ENCODE results near the gene SPATA24.

DNA sequence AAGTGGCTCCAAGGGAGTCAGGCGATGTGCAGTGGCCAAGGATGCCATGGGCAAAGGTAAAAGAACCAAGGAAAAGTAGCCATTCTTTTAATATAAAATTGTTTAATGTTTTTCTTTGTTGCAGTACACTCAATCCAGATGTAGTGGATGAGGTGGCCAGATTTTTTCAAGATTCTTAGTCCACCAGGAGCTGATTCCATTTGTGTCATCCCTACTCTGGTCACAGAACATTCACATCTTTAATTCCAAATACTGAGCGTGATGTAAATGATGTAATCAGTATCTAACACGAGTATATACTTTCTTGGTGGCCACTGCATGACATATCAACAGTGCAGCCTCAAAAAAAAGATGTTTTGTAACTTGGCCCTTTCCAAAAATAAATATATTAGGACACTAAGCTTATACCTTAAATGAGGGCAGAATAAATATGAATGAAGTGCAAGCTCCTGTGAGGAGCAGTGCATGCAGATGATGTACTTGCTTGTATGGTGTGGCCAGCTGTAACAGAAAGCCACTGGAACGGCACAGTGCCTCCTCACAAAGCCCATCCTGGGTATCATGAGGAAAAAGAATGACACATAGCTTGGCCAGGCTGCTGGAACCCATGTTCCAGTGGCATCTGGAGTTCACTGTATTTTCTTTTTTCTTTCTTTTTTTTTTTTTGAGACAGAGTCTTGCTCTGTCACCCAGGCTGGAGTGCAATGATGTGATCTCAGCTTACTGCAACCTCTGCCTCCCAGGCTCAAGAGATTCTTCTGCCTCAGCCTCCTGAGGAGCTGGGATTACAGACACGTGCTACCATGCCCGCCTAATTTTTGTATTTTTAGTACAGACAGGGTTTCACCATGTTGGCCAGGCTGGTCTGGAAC, 6.5 kb upstream of the SPATA24 start:
- no peak for TF ChIP-seq CTCF (IDR thresholded peaks at IDR 0.05)
- TF ChIP-seq CHD2 (IDR thresholded peaks at IDR 0.05; ENCODE audit: low read length, partially characterized antibody) = no peak
- TF ChIP-seq HMGXB4 (CRISPR knock-in tag; IDR thresholded peaks at IDR 0.05; ENCODE audit: borderline replicate concordance) = no peak
- no peak for TF ChIP-seq NPAS2 (CRISPR knock-in tag; IDR thresholded peaks at IDR 0.05; ENCODE audit: borderline replicate concordance)
- no peak for TF ChIP-seq RAD21 (conservative IDR thresholded peaks at IDR 0.05 in 1 of 2, IDR thresholded peaks at IDR 0.05 in 1 of 2)
- TF ChIP-seq KDM1A (IDR thresholded peaks at IDR 0.05; ENCODE audit: low read depth) = no peak
- TF ChIP-seq RFX5 (IDR thresholded peaks at IDR 0.05) = no peak
- TF ChIP-seq RNF2 (IDR thresholded peaks at IDR 0.05; ENCODE audit: borderline replicate concordance, low read depth) = no peak
- no peak for TF ChIP-seq POLR2A (IDR thresholded peaks at IDR 0.05; ENCODE audit: low read length)
- TF ChIP-seq USF2 (IDR thresholded peaks at IDR 0.05) = no peak
- no peak for TF ChIP-seq CHD4 (IDR thresholded peaks at IDR 0.05; ENCODE audit: borderline replicate concordance)
- no peak for TF ChIP-seq POLR2AphosphoS2 (conservative IDR thresholded peaks at IDR 0.05; ENCODE audit: low read length)
- TF ChIP-seq RARB (CRISPR knock-in tag; IDR thresholded peaks at IDR 0.05) = no peak
